Measurements from ENCODE around the gene AUTS2. TPM values are rescaled to one million over a fixed set of nuclear protein-coding genes. Genes with fewer than 3 reads are reported as not detected.

Gene AUTS2
- total RNA-seq, 1 experiment from 2014 or later, result 256 TPM

GRCh38 chr7:69885431-69885830, 287.2 kb downstream of the AUTS2 start:
- H3K4me1 Mint-ChIP-seq, result no peaks in the 10 kb centered on the region
- no peak overlapping the region for H3K23ac ChIP-seq (ENCODE audit: insufficient read length, low read depth, low read length)
- no peaks in the 10 kb centered on the region for H3K9me3 ChIP-seq (ENCODE audit: control insufficient read depth, low read depth, low read length)
- H3K4me1 ChIP-seq (ENCODE audit: insufficient read depth, low read length), result no peaks in the 10 kb centered on the region
- no peak overlapping the region for H2BK20ac ChIP-seq (ENCODE audit: low read depth, low read length, poor library complexity, severe bottlenecking)
- no CpG with 5 or more reads among the region's 3 CpGs for whole genome bisulfite sequencing (ENCODE audit: extremely low coverage, insufficient read length, low lambda C conversion rate)
- no peak overlapping the region for H4K91ac ChIP-seq (ENCODE audit: insufficient read length, low read depth, low read length)
- no peak overlapping the region for H2BK5ac ChIP-seq (ENCODE audit: insufficient read length, low read length)
- no peaks in the 10 kb centered on the region for H3K9me3 Mint-ChIP-seq
- no peak overlapping the region for H2BK120ac ChIP-seq (ENCODE audit: low read depth, low read length, poor library complexity, severe bottlenecking)
- H3K18ac ChIP-seq (ENCODE audit: insufficient read length, low read depth, low read length), result no peak overlapping the region
- DNase-seq, result no peak
- H4K5ac ChIP-seq (ENCODE audit: insufficient read length, low read depth, low read length), result no peak overlapping the region
- H3K27me3 Mint-ChIP-seq (ENCODE audit: low read depth), result peaks cover 1% of the 10 kb centered on the region; the same call in 1 of the 2 replicates
- no peaks in the 10 kb centered on the region for H3K23me2 ChIP-seq (ENCODE audit: insufficient read length, low read depth, low read length, poor library complexity, severe bottlenecking)
- H4K8ac ChIP-seq (replicated peaks; ENCODE audit: insufficient read length, low read depth, low read length), result no peak overlapping the region
- H3K79me2 ChIP-seq (ENCODE audit: insufficient read depth, low read length), result no peaks in the 10 kb centered on the region
- no peak overlapping the region for H3K4ac ChIP-seq (ENCODE audit: low read depth, low read length)
- no peaks in the 10 kb centered on the region for H3K36me3 Mint-ChIP-seq (ENCODE audit: insufficient read depth in 1 of 3, low read depth in 3 of 3)
- no peak overlapping the region for H2AK5ac ChIP-seq (ENCODE audit: insufficient read length, low read length)
- no peak overlapping the region for H2BK12ac ChIP-seq (ENCODE audit: insufficient read length, low read depth, low read length)
- H3K14ac ChIP-seq (ENCODE audit: insufficient read depth, low read length), result no peak overlapping the region
- H2BK15ac ChIP-seq (ENCODE audit: low read depth, low read length), result no peak overlapping the region
- no peak overlapping the region for H3K27ac ChIP-seq (ENCODE audit: insufficient read length, low read depth, low read length)
- no peak for TF ChIP-seq CTCF (conservative IDR thresholded peaks at IDR 0.05)
- H3T11ph ChIP-seq (ENCODE audit: low read length), result no peak overlapping the region
- H3K27ac Mint-ChIP-seq, result no peak overlapping the region
- no peak overlapping the region for H2AFZ ChIP-seq (ENCODE audit: low read length)
- no peak overlapping the region for H3K56ac ChIP-seq (ENCODE audit: insufficient read length, low read depth, low read length)
- no peak overlapping the region for H3K4me3 Mint-ChIP-seq
- no peaks in the 10 kb centered on the region for H3K79me1 ChIP-seq (ENCODE audit: insufficient read depth, low read depth, low read length, poor library complexity, severe bottlenecking)
- no peaks in the 10 kb centered on the region for H4K20me1 ChIP-seq (ENCODE audit: control insufficient read depth, insufficient read depth, insufficient read length)
- no peaks in the 10 kb centered on the region for H3K27me3 ChIP-seq (ENCODE audit: insufficient read depth, low read length)
- no peak overlapping the region for H3K9ac ChIP-seq (ENCODE audit: extremely low read depth, insufficient read length, low read length)
- no peak overlapping the region for H3K4me2 ChIP-seq (ENCODE audit: insufficient read depth, insufficient read length, low read length)

Data from H9 (cell line).